ENCODE measurements around the gene ARHGAP40.

DNA sequence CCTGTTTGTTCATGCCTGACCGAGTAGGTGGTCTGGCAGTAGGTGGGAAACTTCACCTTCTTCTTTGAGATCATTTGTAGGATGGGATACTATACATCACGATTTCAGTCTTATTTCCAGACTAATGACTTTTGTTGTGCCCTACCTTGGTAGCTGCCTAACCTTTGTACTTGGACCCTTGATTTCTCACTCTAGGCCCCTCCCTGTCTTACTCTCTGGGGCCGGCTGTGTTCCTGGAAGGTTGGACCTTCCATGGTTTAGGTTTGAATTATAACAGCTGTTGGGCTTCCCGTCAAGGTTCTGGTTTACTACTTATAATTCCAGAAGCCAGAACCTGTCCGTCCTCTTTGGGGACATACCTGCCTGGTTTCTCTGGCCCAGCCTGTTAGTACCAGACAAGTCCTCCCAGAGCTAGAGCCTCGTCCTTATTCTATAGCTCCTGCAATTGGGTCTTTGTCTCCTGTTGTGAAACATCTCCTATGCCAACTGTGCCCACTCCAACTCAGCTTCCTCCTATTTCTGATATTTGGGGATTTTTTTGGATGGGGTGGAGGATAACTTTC lies 35.5 kb upstream of the ARHGAP40 start:
- TF ChIP-seq, protein P1, sequence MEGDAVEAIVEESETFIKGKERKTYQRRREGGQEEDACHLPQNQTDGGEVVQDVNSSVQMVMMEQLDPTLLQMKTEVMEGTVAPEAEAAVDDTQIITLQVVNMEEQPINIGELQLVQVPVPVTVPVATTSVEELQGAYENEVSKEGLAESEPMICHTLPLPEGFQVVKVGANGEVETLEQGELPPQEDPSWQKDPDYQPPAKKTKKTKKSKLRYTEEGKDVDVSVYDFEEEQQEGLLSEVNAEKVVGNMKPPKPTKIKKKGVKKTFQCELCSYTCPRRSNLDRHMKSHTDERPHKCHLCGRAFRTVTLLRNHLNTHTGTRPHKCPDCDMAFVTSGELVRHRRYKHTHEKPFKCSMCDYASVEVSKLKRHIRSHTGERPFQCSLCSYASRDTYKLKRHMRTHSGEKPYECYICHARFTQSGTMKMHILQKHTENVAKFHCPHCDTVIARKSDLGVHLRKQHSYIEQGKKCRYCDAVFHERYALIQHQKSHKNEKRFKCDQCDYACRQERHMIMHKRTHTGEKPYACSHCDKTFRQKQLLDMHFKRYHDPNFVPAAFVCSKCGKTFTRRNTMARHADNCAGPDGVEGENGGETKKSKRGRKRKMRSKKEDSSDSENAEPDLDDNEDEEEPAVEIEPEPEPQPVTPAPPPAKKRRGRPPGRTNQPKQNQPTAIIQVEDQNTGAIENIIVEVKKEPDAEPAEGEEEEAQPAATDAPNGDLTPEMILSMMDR (conservative IDR thresholded peaks at IDR 0.05 in 1 of 2, IDR thresholded peaks at IDR 0.05 in 1 of 2; ENCODE audit: low read depth in 1 of 2, low read length in 2 of 2): no peak
- TF ChIP-seq EZH2 (IDR thresholded peaks at IDR 0.05; ENCODE audit: low read length, missing control alignments): no peak
